K562 (cell line): ENCODE measurements around the gene CPT1B. TPM values are rescaled to one million over a fixed set of nuclear protein-coding genes. Genes with fewer than 3 reads are reported as not detected.

Source experiments
- ATAC-seq: fragments of 200-7000 bp; cut with Tn5 transposase; 3 replicates; pipeline ENCODE4 v1.9.1; 2020; ENCODE audit warnings: moderate library complexity
- BruUV-seq: library from RNA; stranded (reverse); fragments of 400-500 nt; replicated peaks from 2 replicates; lab custom pipeline; 2021; lab: Mats Ljungman, UMichigan
- CTCF ChIA-PET: fragments of 300-600 bp; formaldehyde crosslinking; extraction: SDS; loops from one replicate; lab custom pipeline; 2021; ENCODE audit warnings: low intra/inter-chr PET ratio; lab: Yijun Ruan, JAX
- POLR2A ChIA-PET: fragments of 300-600, 350-650 bp; sonication (Branson Sonifier 250); formaldehyde crosslinking; extraction: SDS; loops from one replicate; lab custom pipeline; 2021; ENCODE audit warnings: antibody characterized with exemption, inconsistent platforms; lab: Yijun Ruan, JAX
- DNase-seq, 4 experiments: peaks; one replicate each; pipeline versions ENCODE4 v3.0.0 to v3.0.0-alpha.2; 2011 to 2018; ENCODE audit warnings: low spot score in 3 of 4, mixed read lengths in 3 of 4; ENCODE audit errors: extremely low read depth in 1 of 4
- FAIRE-seq: peaks from 2 replicates; lab custom pipeline; 2011; peaks lifted over from hg19 to GRCh38; lab: Jason Lieb, UNC
- H2AFZ ChIP-seq: 2 replicates; pipeline ENCODE4 v1.6.0; 2011; ENCODE audit warnings: low read depth, low read length, control low read depth, inconsistent platforms
- H3K27ac ChIP-seq: fragments of 200-600 bp; 3 replicates; pipeline ENCODE4 v1.8.0; 2011; ENCODE audit warnings: low read depth, mild to moderate bottlenecking, control low read depth, inconsistent platforms, low read length, moderate library complexity, mixed read lengths; ENCODE audit errors: extremely low read depth
- H3K27me3 ChIP-seq, 2 experiments: fragments of 300-600 bp in 1 of 2; 2 replicates in 1 of 2; 3 replicates in 1 of 2; pipeline versions ENCODE4 v1.6.0 to v1.8.0; 2011; ENCODE audit warnings: inconsistent platforms in 2 of 2, low read length in 2 of 2, mild to moderate bottlenecking in 1 of 2, mixed read lengths in 1 of 2, moderate library complexity in 1 of 2; ENCODE audit not compliant: control insufficient read depth in 2 of 2, insufficient read depth in 2 of 2
- H3K36me3 ChIP-seq: fragments of 300-600 bp; 3 replicates; pipeline ENCODE4 v1.8.0; 2011; ENCODE audit warnings: mild to moderate bottlenecking, low read length, inconsistent platforms; ENCODE audit not compliant: control insufficient read depth, insufficient read depth
- H3K4me1 ChIP-seq, 2 experiments: fragments of 200-600 bp in 1 of 2; replicated peaks in 1 of 2; 2 replicates in 1 of 2; 3 replicates in 1 of 2; pipeline versions ENCODE4 v1.5.1 to v1.8.0; 2011; ENCODE audit warnings: inconsistent platforms in 2 of 2, low read length in 2 of 2, mild to moderate bottlenecking in 1 of 2, mixed read lengths in 1 of 2, moderate library complexity in 1 of 2; ENCODE audit not compliant: control insufficient read depth in 2 of 2, insufficient read depth in 2 of 2
- H3K4me2 ChIP-seq: 2 replicates; pipeline ENCODE4 v1.6.1; 2011; ENCODE audit warnings: low read length, control low read depth, inconsistent platforms, mixed read lengths; ENCODE audit not compliant: insufficient read depth
- H3K4me3 ChIP-seq: fragments of 200-600 bp; sonication (generic), shearing (Covaris generic); 2 replicates; pipeline ENCODE4 v1.5.1; 2016; ENCODE audit warnings: control low read depth, inconsistent platforms
- H3K79me2 ChIP-seq: fragments of 200-600 bp; 3 replicates; pipeline ENCODE4 v1.8.0; 2011; ENCODE audit warnings: low read length, inconsistent platforms; ENCODE audit not compliant: control insufficient read depth, insufficient read depth
- H3K9ac ChIP-seq, 2 experiments: 2 replicates each; pipeline versions ENCODE4 v1.6.0 to v1.6.1; 2011; ENCODE audit warnings: low read depth in 2 of 2, low read length in 2 of 2, control low read depth in 1 of 2, inconsistent platforms in 1 of 2, mild to moderate bottlenecking in 1 of 2, mixed read lengths in 1 of 2; ENCODE audit not compliant: insufficient read depth in 1 of 2
- H3K9me1 ChIP-seq: one replicate; pipeline ENCODE4 v1.6.0; 2011; ENCODE audit warnings: inconsistent platforms, mild to moderate bottlenecking, low read length, moderate library complexity; ENCODE audit not compliant: control insufficient read depth, insufficient read depth
- H3K9me3 ChIP-seq: replicated peaks from 2 replicates; pipeline ENCODE4 v1.5.1; 2011; ENCODE audit warnings: low read depth, low read length, inconsistent platforms; ENCODE audit not compliant: control insufficient read depth, insufficient read depth
- H4K20me1 ChIP-seq: replicated peaks from 2 replicates; pipeline ENCODE4 v1.6.1; 2011; ENCODE audit warnings: low read length, inconsistent platforms, mixed read lengths; ENCODE audit not compliant: control insufficient read depth, insufficient read depth
- ARID2 ChIP-seq: fragments of 450-650 bp; IDR thresholded peaks from 2 replicates; pipeline ENCODE4 v1.6.1; 2017; ENCODE audit warnings: antibody characterized with exemption, mild to moderate bottlenecking
- ASH1L ChIP-seq: fragments of 450-650 bp; IDR thresholded peaks from 2 replicates; pipeline ENCODE4 v1.6.1; 2018; ENCODE audit warnings: borderline replicate concordance, mild to moderate bottlenecking, low read depth; ENCODE audit not compliant: partially characterized antibody
- MCM3 ChIP-seq: fragments of 450-650 bp; IDR thresholded peaks from 2 replicates; pipeline ENCODE4 v1.6.1; 2016
- RAD21 ChIP-seq, 2 experiments: fragments of 250-450 bp in 1 of 2; fragments of 450-650 bp in 1 of 2; sonication (Bioruptor Pico) in 1 of 2; formaldehyde crosslinking in 1 of 2; IDR thresholded peaks in 1 of 2; conservative IDR thresholded peaks in 1 of 2; 2 replicates each; pipeline versions ENCODE4 v1.4.0 to v1.8.0; 2020 to 2022; ENCODE audit warnings: mild to moderate bottlenecking in 2 of 2, moderate library complexity in 1 of 2
- REST ChIP-seq, 2 experiments: fragments of 450-650 bp; formaldehyde crosslinking in 1 of 2; IDR thresholded peaks; 2 replicates each; pipeline versions ENCODE4 v1.4.0 to v1.6.1; 2014 to 2020; ENCODE audit warnings: mild to moderate bottlenecking in 2 of 2, borderline replicate concordance in 1 of 2, low read depth in 1 of 2
- STAT5B ChIP-seq: fragments of 250-450 bp; sonication (Bioruptor Pico); IDR thresholded peaks from 2 replicates; pipeline ENCODE4 v1.8.0; 2021; ENCODE audit warnings: mild to moderate bottlenecking, inconsistent platforms
- TCF3 ChIP-seq: sonication (generic); formaldehyde crosslinking; IDR thresholded peaks from 2 replicates; pipeline ENCODE4 v1.4.0; 2020; ENCODE audit warnings: mild to moderate bottlenecking, missing genetic modification reagents
- ZEB2 ChIP-seq: fragments of 450-650 bp; IDR thresholded peaks from 2 replicates; pipeline ENCODE4 v1.6.1; 2016
- ZNF165 ChIP-seq: fragments of 250-450 bp; sonication (Bioruptor Pico); IDR thresholded peaks from 2 replicates; pipeline ENCODE4 v1.4.0; 2020; ENCODE audit warnings: borderline replicate concordance
- whole genome bisulfite sequencing: fragments of 100-300 bp; shearing (Covaris generic); methylation state at CpG from one replicate; pipeline ENCODE4 v1.1.6; 2016; ENCODE audit warnings: low coverage, mixed read lengths; ENCODE audit not compliant: insufficient coverage; ENCODE audit errors: missing lambda C conversion rate; 5-methylcytosine and 5-hydroxymethylcytosine counted together
- in situ Hi-C: fragments of 300-500 bp; cut with MboI; formaldehyde crosslinking; loops from 4 replicates; pipeline ENCODE4 v1.15.0; 2018; ENCODE audit warnings: inconsistent platforms, mixed read lengths
- intact Hi-C: fragments of 100-400 bp; cut with micrococcal nuclease; formaldehyde crosslinking; loops from 2 replicates; pipeline ENCODE4 v1.14.2; 2022
- polyA plus RNA-seq, 8 experiments: library from polyadenylated mRNA; depleted of rRNA in 4 of 8; stranded (reverse) in 5 of 8; unstranded in 3 of 8; fragments of >200 nt; fragmentation: Nextera tagmentation in 2 of 8; fragmentation: Illumina TruSeq in 1 of 8; extraction: Ambion mirVana in 2 of 8; extraction: Trizol in 1 of 8; gene quantifications; 2 replicates each; pipeline versions ENCODE4 v1.2.1 to v1.2.3, GENCODE V29; 2011 to 2014; ENCODE audit warnings: inconsistent platforms in 1 of 8, missing spikeins in 1 of 8
- total RNA-seq, 7 experiments: library from RNA; depleted of rRNA in 6 of 7; stranded (reverse); fragments of >200 nt in 6 of 7; fragmentation: Illumina TruSeq in 2 of 7; extraction: Trizol in 2 of 7; gene quantifications; 2 replicates each; pipeline versions ENCODE4 v1.2.1 to v1.2.3, GENCODE V29; 2011 to 2021; ENCODE audit warnings: low replicate concordance in 1 of 7
- TF ChIP-seq, protein P1 (sequence below), 2 experiments: fragments of 450-650 bp; conservative IDR thresholded peaks; 2 replicates each; pipeline ENCODE4 v1.6.1; 2017; ENCODE audit warnings: mild to moderate bottlenecking in 2 of 2, moderate library complexity in 2 of 2
- TF ChIP-seq, protein P2 (sequence below), 2 experiments: fragments of 450-650 bp in 1 of 2; sonication (generic) in 1 of 2; formaldehyde crosslinking in 1 of 2; IDR thresholded peaks in 1 of 2; conservative IDR thresholded peaks in 1 of 2; 2 replicates each; pipeline versions ENCODE4 v1.6.1 to v1.8.1; 2016 to 2023; ENCODE audit warnings: mild to moderate bottlenecking in 2 of 2, moderate library complexity in 2 of 2, inconsistent platforms in 1 of 2, missing genetic modification reagents in 1 of 2

CPT1B gene
- total and polyA plus RNA-seq, 9 of the 15 experiments (the other 6 are each of a cell fraction or from before 2014, with no cell fraction given): 0.35 to 6.1 (median 2.6) TPM

- H2AFZ ChIP-seq: no peak overlapping the region
- no peak overlapping the region for H3K4me3 ChIP-seq
- ATAC-seq: peak; percentile 93
- WGBS: 9% methylated on average over 4 of the region's 5 CpGs
- no peaks in the 10 kb centered on the region for H3K27me3 ChIP-seq
- CTCF ChIA-PET: interaction anchor here (0.7 to 3.2 kb wide), 8 partner anchors 44 to 124 kb away, joined by 3 to 51 read pairs (median 4); partner anchors contain the start of gene SCO2
- H3K4me1 ChIP-seq: peaks cover 0 to 10% of the 10 kb centered on the region in 2 experiments; a peak in 2 of 5 replicates
- H4K20me1 ChIP-seq: no peaks in the 10 kb centered on the region
- no peaks in the 10 kb centered on the region for H3K9me1 ChIP-seq
- H3K4me2 ChIP-seq: no peak overlapping the region
- peak; percentile 73 for FAIRE-seq
- H3K79me2 ChIP-seq: no peaks in the 10 kb centered on the region
- POLR2A ChIA-PET: interaction anchor here (1.1 kb wide), 1 partner anchor 45 kb away, joined by 4 read pairs; no protein-coding TSS in a partner anchor
- peak; percentile 34 to 79 (median 52) for DNase-seq
- H3K9me3 ChIP-seq: no peaks in the 10 kb centered on the region
- in situ Hi-C loops: loop anchor here (5.0 kb wide), 1 partner anchor 36 kb away; no protein-coding TSS in a partner anchor
- H3K36me3 ChIP-seq: no peaks in the 10 kb centered on the region; the same call in 2 of the 3 replicates
- no TSS peak for BruUV-seq
- H3K27ac ChIP-seq: no peak overlapping the region
- H3K9ac ChIP-seq: no peak overlapping the region
- intact Hi-C loops: loop anchor here (1.0 kb wide), 2 partner anchors 44 to 115 kb away; no protein-coding TSS in a partner anchor
- peak; percentile 74 for TF ChIP-seq ARID2
- TF ChIP-seq ZNF165 (CRISPR knock-in tag): no peak
- TF ChIP-seq, protein P1, sequence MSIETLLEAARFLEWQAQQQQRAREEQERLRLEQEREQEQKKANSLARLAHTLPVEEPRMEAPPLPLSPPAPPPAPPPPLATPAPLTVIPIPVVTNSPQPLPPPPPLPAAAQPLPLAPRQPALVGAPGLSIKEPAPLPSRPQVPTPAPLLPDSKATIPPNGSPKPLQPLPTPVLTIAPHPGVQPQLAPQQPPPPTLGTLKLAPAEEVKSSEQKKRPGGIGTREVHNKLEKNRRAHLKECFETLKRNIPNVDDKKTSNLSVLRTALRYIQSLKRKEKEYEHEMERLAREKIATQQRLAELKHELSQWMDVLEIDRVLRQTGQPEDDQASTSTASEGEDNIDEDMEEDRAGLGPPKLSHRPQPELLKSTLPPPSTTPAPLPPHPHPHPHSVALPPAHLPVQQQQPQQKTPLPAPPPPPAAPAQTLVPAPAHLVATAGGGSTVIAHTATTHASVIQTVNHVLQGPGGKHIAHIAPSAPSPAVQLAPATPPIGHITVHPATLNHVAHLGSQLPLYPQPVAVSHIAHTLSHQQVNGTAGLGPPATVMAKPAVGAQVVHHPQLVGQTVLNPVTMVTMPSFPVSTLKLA (conservative IDR thresholded peaks at IDR 0.05): no peak; a peak in 1 of 4 replicates
- peak; percentile 91 for TF ChIP-seq REST (IDR thresholded peaks at IDR 0.05; ENCODE audit: borderline replicate concordance)
- no peak for TF ChIP-seq REST (CRISPR knock-in tag; IDR thresholded peaks at IDR 0.05; ENCODE audit: low read depth)
- no peak for TF ChIP-seq TCF3 (CRISPR knock-in tag)
- no peak for TF ChIP-seq MCM3
- TF ChIP-seq STAT5B (CRISPR knock-in tag): no peak
- no peak for TF ChIP-seq ZEB2
- TF ChIP-seq, protein P2, sequence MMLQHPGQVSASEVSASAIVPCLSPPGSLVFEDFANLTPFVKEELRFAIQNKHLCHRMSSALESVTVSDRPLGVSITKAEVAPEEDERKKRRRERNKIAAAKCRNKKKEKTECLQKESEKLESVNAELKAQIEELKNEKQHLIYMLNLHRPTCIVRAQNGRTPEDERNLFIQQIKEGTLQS (IDR thresholded peaks at IDR 0.05): no peak
- TF ChIP-seq, protein P2 (CRISPR knock-in tag; conservative IDR thresholded peaks at IDR 0.05): no peak
- peak; percentile 86 to 95 for TF ChIP-seq RAD21 (CRISPR knock-in tag; conservative IDR thresholded peaks at IDR 0.05 in 1 of 2, IDR thresholded peaks at IDR 0.05 in 1 of 2)
- no peak for TF ChIP-seq ASH1L
Observed at GRCh38 chr22:50576070-50576469, 2.2 kb downstream of the CPT1B start.
